Astrocyte of the cerebellum (primary cell): ENCODE data around the gene BMS1.
"Not testable (repeated sequence)": the region's sequence is repeated elsewhere in the genome, so short reads cannot be mapped to it uniquely, and the experiment has no call there.

Source experiments
- DNase-seq: peaks from one replicate; pipeline ENCODE4 v3.0.0-alpha.2; 2011; ENCODE audit warnings: low read depth
- H3K4me3 ChIP-seq: 2 replicates; pipeline ENCODE4 v1.5.1; 2011; ENCODE audit warnings: mild to moderate bottlenecking, low read depth, low read length, moderate library complexity
- in situ Hi-C: cut with HindIII; loops from 2 replicates; pipeline ENCODE4 v1.10.0; 2017; ENCODE audit warnings: low sequenced_read_pairs
- TF ChIP-seq, protein P1 (sequence below): IDR thresholded peaks from 2 replicates; pipeline ENCODE4 v1.5.1; 2012; ENCODE audit warnings: low read length, low read depth, moderate library complexity, mild to moderate bottlenecking; ENCODE audit errors: missing control alignments

The BMS1 gene

DNA sequence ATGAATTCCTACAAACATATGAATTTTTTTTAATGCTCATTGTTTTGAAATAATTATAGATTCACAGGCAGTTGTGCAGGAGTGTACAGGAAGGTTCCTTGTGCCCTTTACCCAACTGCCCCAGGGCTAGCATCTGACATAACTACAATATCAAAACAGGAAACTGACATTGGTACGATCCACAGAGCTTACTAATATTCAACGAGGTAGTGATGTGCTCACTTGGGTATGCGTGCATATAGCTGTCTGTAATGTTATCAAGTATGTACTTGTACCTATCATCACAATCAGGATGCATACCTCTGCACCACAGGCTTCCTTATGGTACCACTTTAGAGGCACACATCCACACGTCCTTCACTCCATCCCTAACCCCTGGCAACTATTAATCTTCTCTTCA, 68.3 kb downstream of the BMS1 start:
- in situ Hi-C loops = no loop called here
- H3K4me3 ChIP-seq = no peak overlapping the region
- DNase-seq = no peak
- TF ChIP-seq, protein P1, sequence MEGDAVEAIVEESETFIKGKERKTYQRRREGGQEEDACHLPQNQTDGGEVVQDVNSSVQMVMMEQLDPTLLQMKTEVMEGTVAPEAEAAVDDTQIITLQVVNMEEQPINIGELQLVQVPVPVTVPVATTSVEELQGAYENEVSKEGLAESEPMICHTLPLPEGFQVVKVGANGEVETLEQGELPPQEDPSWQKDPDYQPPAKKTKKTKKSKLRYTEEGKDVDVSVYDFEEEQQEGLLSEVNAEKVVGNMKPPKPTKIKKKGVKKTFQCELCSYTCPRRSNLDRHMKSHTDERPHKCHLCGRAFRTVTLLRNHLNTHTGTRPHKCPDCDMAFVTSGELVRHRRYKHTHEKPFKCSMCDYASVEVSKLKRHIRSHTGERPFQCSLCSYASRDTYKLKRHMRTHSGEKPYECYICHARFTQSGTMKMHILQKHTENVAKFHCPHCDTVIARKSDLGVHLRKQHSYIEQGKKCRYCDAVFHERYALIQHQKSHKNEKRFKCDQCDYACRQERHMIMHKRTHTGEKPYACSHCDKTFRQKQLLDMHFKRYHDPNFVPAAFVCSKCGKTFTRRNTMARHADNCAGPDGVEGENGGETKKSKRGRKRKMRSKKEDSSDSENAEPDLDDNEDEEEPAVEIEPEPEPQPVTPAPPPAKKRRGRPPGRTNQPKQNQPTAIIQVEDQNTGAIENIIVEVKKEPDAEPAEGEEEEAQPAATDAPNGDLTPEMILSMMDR = no peak

DNA sequence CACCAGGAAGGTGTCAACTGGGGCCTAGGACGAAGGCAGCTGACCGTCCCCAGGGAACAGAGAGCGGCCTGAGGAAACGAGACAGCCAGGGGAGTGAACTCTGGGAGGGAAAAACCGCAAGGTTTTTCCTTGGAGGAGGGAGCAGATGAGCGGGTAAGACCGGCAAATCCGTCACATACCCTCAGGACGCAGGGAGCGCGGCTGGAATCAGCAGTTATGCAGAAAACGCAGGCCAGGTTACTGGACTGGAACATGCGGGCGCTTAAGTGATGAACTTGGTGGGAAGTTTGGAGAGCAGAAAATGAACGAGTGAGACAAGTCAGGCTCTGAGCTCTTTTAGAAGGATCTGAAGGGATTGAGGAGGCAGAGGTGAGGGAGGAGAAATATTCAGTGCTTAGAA, 76.7 kb downstream of the BMS1 start:
- no peak for DNase-seq
- in situ Hi-C loops = no loop called here
- TF ChIP-seq, protein P1 = no peak
- no peak overlapping the region for H3K4me3 ChIP-seq

DNA sequence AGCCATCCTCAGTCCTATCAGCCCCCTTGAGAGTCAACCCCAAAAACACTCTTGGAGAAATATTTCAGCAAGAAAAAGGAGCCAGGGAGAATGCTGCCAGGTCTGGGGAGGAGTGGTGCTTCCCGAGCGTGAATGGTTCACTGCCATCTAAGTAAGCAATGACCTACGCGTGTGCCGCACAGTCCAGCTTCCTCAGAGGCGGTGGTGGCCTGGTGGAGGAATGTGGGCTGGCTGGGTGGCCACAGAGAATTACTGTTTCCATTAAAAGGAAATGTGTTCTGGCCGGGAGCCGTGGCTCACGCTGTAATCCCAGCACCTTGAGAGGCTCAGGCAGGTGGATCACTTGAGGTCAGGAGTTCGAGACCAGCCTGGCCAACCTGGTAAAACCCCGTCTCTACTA, 77.4 kb downstream of the BMS1 start:
- DNase-seq, H3K4me3 ChIP-seq, in situ Hi-C loops: not testable (repeated sequence)

DNA sequence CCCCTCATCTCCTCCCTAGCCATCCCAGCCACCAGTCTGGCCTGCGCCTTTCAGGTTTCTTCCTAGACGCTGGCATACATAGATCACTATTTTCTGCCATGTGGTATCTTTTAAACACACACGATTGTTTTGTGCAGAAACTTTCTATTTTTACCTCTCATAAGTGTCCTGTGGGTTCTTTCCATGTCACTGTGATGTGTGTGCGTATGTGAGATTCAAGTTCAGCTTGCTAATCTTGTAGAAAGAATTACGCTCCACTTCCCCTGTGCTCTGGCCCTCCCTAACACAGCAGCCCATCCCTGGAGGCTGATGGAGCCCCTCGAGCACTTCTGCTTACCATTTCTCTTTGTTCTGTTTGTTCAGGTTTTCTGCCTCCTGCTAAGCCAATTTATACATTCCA, 80.2 kb downstream of the BMS1 start:
- in situ Hi-C loops, DNase-seq, H3K4me3 ChIP-seq: not testable (repeated sequence)

DNA sequence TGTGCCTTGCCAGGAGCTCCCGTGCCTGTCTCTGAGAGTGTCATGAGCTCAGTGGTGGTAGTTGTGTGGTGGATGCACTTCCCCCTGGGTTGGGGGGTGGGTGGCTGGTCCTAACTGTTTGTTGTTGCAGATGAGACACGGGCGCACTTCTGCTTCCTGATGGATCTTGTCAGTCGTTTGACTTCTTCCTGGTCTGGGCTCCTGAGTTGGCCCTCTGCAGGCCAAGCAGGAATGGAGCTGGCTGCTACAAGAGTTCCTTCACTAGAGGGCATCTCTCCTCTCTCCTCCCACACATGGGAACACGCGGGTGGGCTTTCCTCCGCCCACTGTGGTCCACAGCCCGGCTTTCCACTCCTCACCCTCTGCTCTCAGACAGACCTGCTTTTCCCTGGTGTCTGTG, 82.0 kb downstream of the BMS1 start:
- no peak overlapping the region for H3K4me3 ChIP-seq
- TF ChIP-seq, protein P1 = peak; percentile 36
- DNase-seq = no peak
- in situ Hi-C loops = no loop called here

GRCh38 chr10:42865716-42866114, 83.1 kb downstream of the BMS1 start:
- DNase-seq = no peak
- no peak overlapping the region for H3K4me3 ChIP-seq
- TF ChIP-seq, protein P1 = no peak
- in situ Hi-C loops = no loop called here

- peak; percentile 20 for DNase-seq
- peak overlapping the region; percentile 19 for H3K4me3 ChIP-seq
- in situ Hi-C loops = no loop called here
- TF ChIP-seq, protein P1 = peak; percentile 72
Measured at GRCh38 chr10:42866115-42866995, 83.8 kb downstream of the BMS1 start.
